ENCODE results near the gene DUSP10. TPM values are rescaled to one million over a fixed set of nuclear protein-coding genes. Genes with fewer than 3 reads are reported as not detected.

DUSP10 gene
- total RNA-seq, 1 experiment from 2014 or later, result 2.0 TPM

GRCh38 chr1:221693087-221693486 lies 48.8 kb downstream of the DUSP10 start:
- POLR2A ChIA-PET, result no interaction called here
- TF ChIP-seq CTCF (IDR thresholded peaks at IDR 0.05; ENCODE audit: insufficient read depth in 1 of 2, low read depth in 1 of 2, low read length in 1 of 2, severe bottlenecking in 1 of 2, unreplicated experiment in 1 of 2), result no peak
- Histone ChIP-seq H3K9me3 (no peaks in the 10 kb centered on the region), H3K4me1 (no peaks in the 10 kb centered on the region), H3K27me3 (replicated peaks; ENCODE audit: control insufficient read depth, insufficient read depth, low read length) (no peaks in the 10 kb centered on the region), H3K36me3 (ENCODE audit: control insufficient read depth, insufficient read depth, low read length) (no peaks in the 10 kb centered on the region), H3K4me3 (ENCODE audit: low read depth, low read length) (no peak overlapping the region)
- intact Hi-C loops (cut with micrococcal nuclease; ENCODE audit: unreplicated experiment), result no loop called here
- no peaks in the 10 kb centered on the region for H3K4me1 Mint-ChIP-seq (ENCODE audit: low read depth, unreplicated experiment)
- H3K27me3 Mint-ChIP-seq (ENCODE audit: insufficient read depth, unreplicated experiment), result no peaks in the 10 kb centered on the region
- no peak overlapping the region for H3K4me3 Mint-ChIP-seq (ENCODE audit: unreplicated experiment)
- no peaks in the 10 kb centered on the region for H3K9me3 Mint-ChIP-seq (ENCODE audit: unreplicated experiment)
- no peak overlapping the region for H3K27ac Mint-ChIP-seq (ENCODE audit: unreplicated experiment)
- no peaks in the 10 kb centered on the region for H3K36me3 Mint-ChIP-seq (ENCODE audit: insufficient read depth, unreplicated experiment)
- BruUV-seq (replicated peaks), result no TSS peak
- no peak for DNase-seq
- CTCF ChIA-PET, result no interaction called here

GRCh38 chr1:221692643-221693042 lies 49.2 kb downstream of the DUSP10 start:
- ChIA-PET CTCF (no interaction called here), POLR2A (no interaction called here)

GRCh38 chr1:221691261-221691660 lies 50.6 kb downstream of the DUSP10 start:
- Histone ChIP-seq H3K27me3 (replicated peaks; ENCODE audit: control insufficient read depth, insufficient read depth, low read length) (no peaks in the 10 kb centered on the region), H3K4me3 (ENCODE audit: low read depth, low read length) (no peak overlapping the region), H3K4me1 (no peaks in the 10 kb centered on the region), H3K9me3 (no peaks in the 10 kb centered on the region), H3K36me3 (ENCODE audit: control insufficient read depth, insufficient read depth, low read length) (no peaks in the 10 kb centered on the region)
- Mint-ChIP-seq H3K27me3 (ENCODE audit: insufficient read depth, unreplicated experiment) (no peaks in the 10 kb centered on the region), H3K4me3 (ENCODE audit: unreplicated experiment) (no peak overlapping the region), H3K4me1 (ENCODE audit: low read depth, unreplicated experiment) (no peaks in the 10 kb centered on the region), H3K27ac (ENCODE audit: unreplicated experiment) (no peak overlapping the region), H3K9me3 (ENCODE audit: unreplicated experiment) (no peaks in the 10 kb centered on the region), H3K36me3 (ENCODE audit: insufficient read depth, unreplicated experiment) (no peaks in the 10 kb centered on the region)
- intact Hi-C loops (cut with micrococcal nuclease; ENCODE audit: unreplicated experiment), result no loop called here
- BruUV-seq (replicated peaks), result no TSS peak
- no peak for TF ChIP-seq CTCF (IDR thresholded peaks at IDR 0.05; ENCODE audit: insufficient read depth in 1 of 2, low read depth in 1 of 2, low read length in 1 of 2, severe bottlenecking in 1 of 2, unreplicated experiment in 1 of 2)
- CTCF ChIA-PET, result no interaction called here
- POLR2A ChIA-PET, result no interaction called here
- DNase-seq, result no peak

More at GRCh38 chr1:221692643-221693042, 49.2 kb downstream of the DUSP10 start:
- no peak for DNase-seq
- Histone ChIP-seq H3K4me3 (ENCODE audit: low read depth, low read length) (no peak overlapping the region), H3K27me3 (replicated peaks; ENCODE audit: control insufficient read depth, insufficient read depth, low read length) (no peaks in the 10 kb centered on the region), H3K9me3 (no peaks in the 10 kb centered on the region), H3K36me3 (ENCODE audit: control insufficient read depth, insufficient read depth, low read length) (no peaks in the 10 kb centered on the region), H3K4me1 (no peaks in the 10 kb centered on the region)
- no peaks in the 10 kb centered on the region for H3K27me3 Mint-ChIP-seq (ENCODE audit: insufficient read depth, unreplicated experiment)
- no TSS peak for BruUV-seq (replicated peaks)
- no peak for TF ChIP-seq CTCF (IDR thresholded peaks at IDR 0.05; ENCODE audit: insufficient read depth in 1 of 2, low read depth in 1 of 2, low read length in 1 of 2, severe bottlenecking in 1 of 2, unreplicated experiment in 1 of 2)
- no peak overlapping the region for H3K27ac Mint-ChIP-seq (ENCODE audit: unreplicated experiment)
- no peak overlapping the region for H3K4me3 Mint-ChIP-seq (ENCODE audit: unreplicated experiment)
- intact Hi-C loops (cut with micrococcal nuclease; ENCODE audit: unreplicated experiment), result no loop called here
- no peaks in the 10 kb centered on the region for H3K9me3 Mint-ChIP-seq (ENCODE audit: unreplicated experiment)
- no peaks in the 10 kb centered on the region for H3K4me1 Mint-ChIP-seq (ENCODE audit: low read depth, unreplicated experiment)
- H3K36me3 Mint-ChIP-seq (ENCODE audit: insufficient read depth, unreplicated experiment), result no peaks in the 10 kb centered on the region

Measured in Caco-2 (cell line).